Osteocyte (in vitro differentiated cells): ENCODE measurements around the gene FBXW5. TPM values are rescaled to one million over a fixed set of nuclear protein-coding genes. Genes with fewer than 3 reads are reported as not detected.

ENCODE experiments used
- DNase-seq: peaks from one replicate; pipeline ENCODE4 v3.0.0; 2021; ENCODE audit warnings: mixed read lengths; ENCODE audit not compliant: unreplicated experiment; ENCODE audit errors: extremely low spot score
- H3K27ac Mint-ChIP-seq: one replicate; pipeline ENCODE4 v1.8.0; 2021; ENCODE audit warnings: mild to moderate bottlenecking, mixed read lengths; ENCODE audit not compliant: unreplicated experiment
- H3K27me3 Mint-ChIP-seq: one replicate; pipeline ENCODE4 v1.8.0; 2021; ENCODE audit warnings: mixed read lengths; ENCODE audit not compliant: unreplicated experiment
- H3K36me3 Mint-ChIP-seq: one replicate; pipeline ENCODE4 v1.8.0; 2021; ENCODE audit warnings: mixed read lengths; ENCODE audit not compliant: unreplicated experiment
- H3K4me1 Mint-ChIP-seq: one replicate; pipeline ENCODE4 v1.8.0; 2021; ENCODE audit warnings: mixed read lengths; ENCODE audit not compliant: unreplicated experiment
- H3K4me3 Mint-ChIP-seq: one replicate; pipeline ENCODE4 v1.8.0; 2021; ENCODE audit warnings: mild to moderate bottlenecking, moderate library complexity, mixed read lengths; ENCODE audit not compliant: unreplicated experiment
- H3K9me3 Mint-ChIP-seq: one replicate; pipeline ENCODE4 v1.8.0; 2021; ENCODE audit warnings: mixed read lengths; ENCODE audit not compliant: unreplicated experiment
- CTCF ChIP-seq: fragments of 200-600 bp; sonication (generic); IDR thresholded peaks from 2 replicates; pipeline ENCODE4 v1.5.0; 2021; ENCODE audit warnings: antibody characterized with exemption, mild to moderate bottlenecking, moderate library complexity
- total RNA-seq: library from RNA; stranded (reverse); gene quantifications from 2 replicates; pipeline ENCODE4 v1.2.1, GENCODE V29; 2021

FBXW5 gene
- total RNA-seq, 1 donor from 2014 or later = 84.4 TPM

GRCh38 chr9:136942881-136943230 is 1.7 kb downstream of the FBXW5 start:
- H3K27me3 Mint-ChIP-seq = no peaks in the 10 kb centered on the region
- peak overlapping the region; percentile 72 for H3K4me3 Mint-ChIP-seq
- H3K27ac Mint-ChIP-seq = no peak overlapping the region
- peak; percentile 80 for DNase-seq
- H3K36me3 Mint-ChIP-seq = peaks cover 12% of the 10 kb centered on the region
- H3K4me1 Mint-ChIP-seq = peaks cover 3% of the 10 kb centered on the region
- TF ChIP-seq CTCF = no peak
- no peaks in the 10 kb centered on the region for H3K9me3 Mint-ChIP-seq

- Mint-ChIP-seq H3K4me1 (peaks cover 3% of the 10 kb centered on the region), H3K27me3 (no peaks in the 10 kb centered on the region), H3K4me3 (peak overlapping the region; percentile 72)
Observed at GRCh38 chr9:136942112-136942880, 2.2 kb downstream of the FBXW5 start.

GRCh38 chr9:136941231-136942111 is 3.1 kb downstream of the FBXW5 start:
- DNase-seq = no peak
- Mint-ChIP-seq H3K4me1 (peaks cover 3% of the 10 kb centered on the region), H3K27ac (no peak overlapping the region), H3K9me3 (no peaks in the 10 kb centered on the region), H3K27me3 (no peaks in the 10 kb centered on the region), H3K4me3 (no peak overlapping the region), H3K36me3 (peaks cover 20% of the 10 kb centered on the region)
- TF ChIP-seq CTCF = no peak

More at GRCh38 chr9:136942112-136942880, 2.2 kb downstream of the FBXW5 start:
- Mint-ChIP-seq H3K9me3 (no peaks in the 10 kb centered on the region), H3K27ac (no peak overlapping the region), H3K36me3 (peaks cover 17% of the 10 kb centered on the region)
- peak; percentile 83 for DNase-seq
- TF ChIP-seq CTCF = no peak

- H3K4me3 Mint-ChIP-seq = no peak overlapping the region
- no peaks in the 10 kb centered on the region for H3K9me3 Mint-ChIP-seq
- DNase-seq = no peak
- no peak overlapping the region for H3K27ac Mint-ChIP-seq
- H3K27me3 Mint-ChIP-seq = no peaks in the 10 kb centered on the region
- TF ChIP-seq CTCF = no peak
- peaks cover 20% of the 10 kb centered on the region for H3K36me3 Mint-ChIP-seq
- peaks cover 3% of the 10 kb centered on the region for H3K4me1 Mint-ChIP-seq
Observed at GRCh38 chr9:136940526-136941230, 3.9 kb downstream of the FBXW5 start.
